GM19099 (cell line): Measurements from ENCODE around the gene PLB1.

Experiments used
- POLR2A ChIP-seq: IDR thresholded peaks from 3 replicates; pipeline ENCODE4 v1.6.1; 2011; ENCODE audit warnings: low read depth; ENCODE audit not compliant: insufficient read length; ENCODE audit errors: extremely low read depth

The PLB1 gene

GRCh38 chr2:28532399-28532798 lies 36.5 kb downstream of the PLB1 start:
- no peak for TF ChIP-seq POLR2A

- no peak for TF ChIP-seq POLR2A
These were observed 37.3 kb downstream of the PLB1 start for GRCh38 chr2:28533044-28533680.

- no peak for TF ChIP-seq POLR2A
These were observed 39.0 kb downstream of the PLB1 start for GRCh38 chr2:28534817-28535216.

GRCh38 chr2:28538134-28538533 lies 42.3 kb downstream of the PLB1 start:
- no peak for TF ChIP-seq POLR2A

- no peak for TF ChIP-seq POLR2A
These were observed 42.8 kb downstream of the PLB1 start for GRCh38 chr2:28538652-28539051.

DNA sequence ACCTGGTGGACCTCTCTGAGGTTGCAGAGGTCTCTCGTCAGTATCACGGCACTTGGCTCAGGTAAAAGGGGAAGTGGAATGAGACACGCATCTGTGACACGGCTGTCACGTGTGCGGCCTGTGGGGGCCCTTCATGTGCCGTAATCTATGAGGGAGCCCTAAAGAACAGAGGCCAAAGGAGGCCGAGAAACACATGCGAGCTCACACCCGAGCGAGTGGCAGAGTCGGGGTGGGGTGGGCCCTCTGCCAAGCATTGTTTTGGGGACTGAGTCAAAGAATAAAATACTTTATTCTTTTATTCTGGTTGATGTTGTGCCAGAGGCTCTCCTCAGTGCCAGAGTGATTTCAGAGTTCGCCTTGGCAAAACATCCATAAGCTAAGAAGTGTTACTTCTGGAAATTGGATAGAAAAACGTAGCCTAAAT lies 43.3 kb downstream of the PLB1 start:
- TF ChIP-seq POLR2A: no peak

- no peak for TF ChIP-seq POLR2A
These were observed 47.6 kb downstream of the PLB1 start for GRCh38 chr2:28543316-28544035.

- no peak for TF ChIP-seq POLR2A
These were observed 48.1 kb downstream of the PLB1 start for GRCh38 chr2:28544036-28544346.

- no peak for TF ChIP-seq POLR2A
These were observed 48.6 kb downstream of the PLB1 start for GRCh38 chr2:28544405-28544921.

DNA sequence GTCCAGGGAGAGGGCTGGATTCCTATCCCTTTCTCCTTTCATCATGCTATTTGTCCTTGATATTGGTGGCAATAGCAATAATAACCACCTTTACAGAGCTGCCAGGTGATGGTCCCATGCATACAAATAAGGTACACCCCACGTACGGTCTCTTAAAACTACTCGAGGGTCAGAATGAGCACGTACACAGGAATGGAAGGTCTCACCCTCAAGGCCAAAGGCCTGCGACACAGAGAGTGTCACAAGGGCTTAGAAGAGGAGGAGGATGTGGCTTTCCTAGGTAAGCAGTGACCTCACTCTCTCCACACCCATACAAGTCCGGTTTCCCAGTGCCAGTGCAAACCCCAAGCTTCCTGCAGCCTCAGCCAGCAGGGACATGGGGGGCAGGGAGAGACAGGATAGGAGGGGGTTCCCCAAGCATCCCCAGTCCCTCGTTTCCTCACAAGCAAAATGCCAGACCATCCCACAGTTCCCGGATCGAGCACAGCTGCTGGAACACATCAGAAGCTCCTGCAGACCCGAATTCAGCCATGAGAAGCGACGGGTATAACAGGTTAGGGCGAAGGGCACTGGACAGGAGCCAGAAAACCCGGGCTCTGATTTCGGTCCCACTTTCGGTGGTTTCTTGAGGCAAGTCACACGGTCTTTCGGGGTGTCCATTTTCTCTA lies 49.2 kb downstream of the PLB1 start:
- TF ChIP-seq POLR2A: no peak

GRCh38 chr2:28545590-28546200 lies 49.8 kb downstream of the PLB1 start:
- no peak for TF ChIP-seq POLR2A

GRCh38 chr2:28546242-28546641 lies 50.4 kb downstream of the PLB1 start:
- TF ChIP-seq POLR2A: no peak

DNA sequence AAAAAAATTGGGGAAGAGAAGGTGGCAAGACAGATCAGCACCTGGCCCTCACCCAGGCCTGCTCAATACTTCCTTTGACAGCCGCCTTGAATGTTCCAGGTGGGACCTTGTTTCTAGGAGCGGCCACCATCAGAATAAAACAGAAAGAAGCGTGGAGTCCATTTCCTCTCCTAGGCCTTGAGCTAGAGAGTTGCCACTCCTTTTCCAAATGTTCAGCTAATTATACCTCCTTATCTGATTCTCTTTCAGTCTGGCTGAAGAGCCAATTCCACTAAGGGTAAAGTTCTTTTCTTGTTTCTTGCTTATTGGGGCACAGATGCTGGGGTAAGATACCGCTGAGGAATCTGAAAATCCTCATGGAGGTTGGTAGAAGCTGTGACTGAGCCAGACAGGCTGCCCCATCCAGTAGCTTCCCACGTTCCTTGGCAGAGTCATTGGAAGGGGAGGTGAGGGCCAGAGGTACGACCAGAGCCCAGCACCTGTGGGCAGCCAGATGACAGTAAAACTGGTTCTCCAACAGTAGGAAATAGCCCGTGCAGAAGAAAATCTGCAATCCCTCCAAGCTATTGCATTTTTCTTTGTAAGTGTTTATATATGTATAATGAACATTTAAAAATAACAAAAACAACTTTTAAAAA lies 51.5 kb downstream of the PLB1 start:
- TF ChIP-seq POLR2A: no peak

DNA sequence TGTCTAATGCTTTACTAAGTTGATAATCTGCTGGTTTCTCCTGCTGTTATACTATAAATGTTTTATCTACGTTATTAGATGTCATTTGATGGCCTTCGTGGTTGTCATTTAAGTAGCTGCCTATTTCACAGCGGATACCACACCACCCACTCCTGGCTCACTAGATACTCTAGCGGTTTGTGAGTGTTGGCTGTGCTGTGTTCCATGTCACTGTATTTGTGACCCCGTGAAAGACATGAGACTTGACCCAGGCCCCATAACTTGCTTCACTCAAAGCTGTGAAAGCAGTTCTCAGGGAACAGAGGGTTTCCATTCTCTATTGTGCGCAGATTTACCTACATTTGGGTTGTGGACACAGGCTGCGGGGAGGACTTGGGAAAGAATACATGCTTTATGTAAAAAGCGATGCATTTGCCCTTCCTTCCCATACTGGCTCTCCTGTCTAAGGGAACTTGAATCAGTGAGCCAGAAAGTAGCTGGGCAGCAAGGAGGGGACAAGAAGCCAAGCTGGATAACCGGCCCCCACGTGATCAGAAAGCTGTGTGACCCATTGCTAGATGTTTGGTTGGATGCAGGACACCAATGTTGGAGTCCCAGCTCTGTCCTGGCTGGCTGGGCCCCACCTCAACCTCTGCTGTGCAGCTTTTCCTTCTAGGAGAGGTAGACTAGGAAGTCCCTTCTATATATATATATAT lies 52.2 kb downstream of the PLB1 start:
- no peak for TF ChIP-seq POLR2A
